Erythroblast (primary cell): ENCODE measurements around the gene PRPSAP1.

Experiments
- GATA1 ChIP-seq: IDR thresholded peaks from 2 replicates; pipeline ENCODE4 v1.6.1; 2011; ENCODE audit warnings: low read depth, mild to moderate bottlenecking, control low read depth, low read length, moderate library complexity
- POLR2A ChIP-seq: IDR thresholded peaks from 2 replicates; pipeline ENCODE4 v1.6.1; 2011; ENCODE audit warnings: mild to moderate bottlenecking, low read length

DNA sequence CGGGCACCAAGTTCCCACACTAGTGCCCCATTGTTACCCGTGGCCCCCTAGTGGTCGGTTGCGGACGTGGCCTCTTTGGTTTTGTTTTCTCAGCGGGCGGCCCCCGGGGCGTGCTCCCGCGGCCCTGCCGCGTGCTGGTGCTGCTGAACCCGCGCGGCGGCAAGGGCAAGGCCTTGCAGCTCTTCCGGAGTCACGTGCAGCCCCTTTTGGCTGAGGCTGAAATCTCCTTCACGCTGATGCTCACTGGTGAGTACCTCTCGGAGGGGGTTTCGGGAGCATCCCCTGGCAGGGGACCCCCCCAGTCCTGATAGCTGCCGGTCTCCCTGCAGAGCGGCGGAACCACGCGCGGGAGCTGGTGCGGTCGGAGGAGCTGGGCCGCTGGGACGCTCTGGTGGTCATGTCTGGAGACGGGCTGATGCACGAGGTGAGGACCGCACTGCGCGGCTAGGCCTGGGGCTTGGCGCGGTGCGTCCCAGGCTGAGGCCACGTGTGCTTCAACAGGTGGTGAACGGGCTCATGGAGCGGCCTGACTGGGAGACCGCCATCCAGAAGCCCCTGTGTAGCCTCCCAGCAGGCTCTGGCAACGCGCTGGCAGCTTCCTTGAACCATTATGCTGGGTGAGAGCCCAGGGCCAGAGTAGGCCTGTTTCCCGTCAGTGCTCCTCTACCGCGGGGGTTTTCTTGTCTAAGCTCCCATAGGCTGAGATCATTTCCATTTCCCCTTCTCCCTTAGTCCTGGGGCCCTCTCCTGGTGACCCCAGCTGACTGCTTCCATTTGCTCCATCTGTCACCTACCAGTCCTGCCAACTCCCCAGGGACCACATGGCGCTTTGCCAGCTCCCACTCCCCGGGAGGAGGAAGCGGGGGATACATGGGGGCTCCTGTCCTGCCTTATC is 32.4 kb upstream of the PRPSAP1 start:
- no peak for TF ChIP-seq POLR2A
- TF ChIP-seq GATA1 = no peak
